GM21423 (cell line): Measurements from ENCODE around the gene STRA6.
"Not testable (repeated sequence)": the region's sequence is repeated elsewhere in the genome, so short reads cannot be mapped to it uniquely, and the experiment has no call there.

Source experiments
- ATAC-seq: cut with Tn5 transposase; IDR thresholded peaks from one replicate; pipeline ENCODE4 v1.9.1; 2021; ENCODE audit warnings: mild to moderate bottlenecking, moderate library complexity; ENCODE audit not compliant: unreplicated experiment

STRA6 gene

GRCh38 chr15:74167891-74168331 is 34.7 kb downstream of the STRA6 start:
- no peak for ATAC-seq

DNA sequence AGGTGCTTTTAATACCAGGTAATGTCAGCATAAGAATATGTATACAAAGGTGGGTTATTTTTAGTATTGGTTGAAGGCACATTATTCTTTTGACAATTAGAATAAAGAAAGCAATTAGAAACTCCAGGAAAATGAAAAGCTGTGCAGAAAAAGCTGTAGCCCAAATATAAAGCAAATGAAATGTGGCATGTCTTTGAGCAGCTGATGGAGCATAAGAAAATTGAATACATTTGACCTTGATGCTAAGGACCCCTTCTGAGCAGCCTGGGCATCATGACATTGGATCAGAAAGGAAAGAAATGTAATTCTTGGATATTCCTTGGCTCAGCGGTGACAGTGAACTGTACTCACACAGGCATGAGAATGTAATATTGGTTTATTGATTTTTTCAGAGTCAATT is 37.1 kb downstream of the STRA6 start:
- no peak for ATAC-seq

DNA sequence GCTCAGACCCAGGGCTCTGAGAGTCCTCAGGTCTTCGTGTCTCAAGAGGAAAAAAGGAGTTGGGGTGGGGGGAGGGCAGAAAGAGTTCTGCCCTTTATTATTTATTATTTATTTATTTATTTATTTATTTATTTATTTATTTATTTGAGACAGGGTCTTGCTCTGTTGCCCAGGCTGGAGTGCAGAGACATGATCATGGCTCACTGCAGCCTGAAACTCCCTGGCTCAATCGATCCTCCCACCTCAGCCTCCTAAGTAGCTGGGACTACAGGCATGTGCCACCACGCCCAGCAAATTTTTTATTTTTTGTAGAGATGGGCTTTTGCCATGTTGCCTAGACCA is 40.4 kb downstream of the STRA6 start:
- ATAC-seq = not testable (repeated sequence)

- not testable (repeated sequence) for ATAC-seq
Measured at GRCh38 chr15:74160390-74160789, 42.2 kb downstream of the STRA6 start.

GRCh38 chr15:74159773-74160172 is 42.8 kb downstream of the STRA6 start:
- ATAC-seq = no peak

- ATAC-seq = peak; percentile 53
Measured at GRCh38 chr15:74158855-74159650, 43.5 kb downstream of the STRA6 start.

GRCh38 chr15:74157868-74158827 is 44.4 kb downstream of the STRA6 start:
- ATAC-seq = no peak

DNA sequence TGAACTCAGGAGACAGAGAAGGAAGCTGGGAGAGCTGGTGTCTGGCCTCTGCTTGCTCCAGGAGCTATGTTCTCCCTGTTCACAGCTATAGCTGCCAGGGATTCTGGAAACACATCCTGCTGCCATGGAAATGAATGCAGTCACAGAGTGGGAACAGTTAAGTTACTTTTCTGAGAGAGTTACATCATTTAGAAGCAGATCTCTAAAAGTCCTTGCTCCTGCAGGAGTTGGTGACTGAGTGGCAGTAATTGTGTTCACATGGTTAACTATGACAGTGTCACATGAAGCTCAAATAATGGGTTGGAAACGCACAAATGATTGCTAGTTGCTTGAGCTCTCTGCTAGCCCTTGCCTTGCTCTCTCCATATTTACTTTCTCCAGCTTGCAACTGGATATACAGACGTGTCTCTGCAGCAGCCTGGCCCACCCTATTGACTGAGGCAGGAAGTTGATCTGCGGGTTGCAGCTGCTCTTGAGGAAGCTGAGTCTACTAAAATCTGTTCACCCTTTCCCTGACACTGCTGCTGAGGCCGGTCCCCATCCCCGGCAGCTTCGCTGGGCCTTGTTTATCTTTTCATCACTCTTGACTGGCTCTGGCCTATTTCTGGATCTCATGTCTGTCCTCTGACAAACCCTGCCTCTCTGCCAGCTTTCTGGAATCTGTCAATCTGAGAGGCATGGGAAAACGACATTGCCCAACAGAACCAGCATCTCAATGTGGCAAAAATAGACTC is 45.7 kb downstream of the STRA6 start:
- ATAC-seq = no peak

GRCh38 chr15:74155766-74156417 is 46.7 kb downstream of the STRA6 start:
- ATAC-seq = no peak

- no peak for ATAC-seq
Measured at GRCh38 chr15:74147051-74147450, 55.5 kb downstream of the STRA6 start.

DNA sequence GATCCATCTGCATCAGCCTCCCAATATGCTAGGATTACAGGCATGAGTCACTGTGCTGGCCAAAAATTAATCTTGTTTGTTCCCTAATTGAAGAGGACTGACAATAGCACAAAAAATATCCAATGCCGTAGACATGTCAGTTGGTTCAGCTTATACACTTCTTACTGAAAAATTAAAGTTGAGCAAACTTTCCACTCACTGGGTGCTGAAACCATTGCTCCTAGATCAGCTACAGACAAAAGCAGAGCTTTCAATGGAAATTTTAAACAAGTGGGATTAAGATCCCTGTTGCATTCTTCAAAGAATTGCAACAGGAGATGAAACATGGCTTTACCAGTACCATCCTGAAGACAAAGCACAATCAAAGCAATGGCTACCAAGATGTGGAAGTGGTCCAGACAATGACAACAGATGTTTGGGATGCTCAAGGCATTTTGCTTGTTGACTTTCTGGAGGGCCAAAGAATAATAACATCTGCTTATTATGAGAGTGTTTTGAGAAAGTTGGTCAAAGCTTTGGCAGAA is 56.2 kb downstream of the STRA6 start:
- no peak for ATAC-seq

DNA sequence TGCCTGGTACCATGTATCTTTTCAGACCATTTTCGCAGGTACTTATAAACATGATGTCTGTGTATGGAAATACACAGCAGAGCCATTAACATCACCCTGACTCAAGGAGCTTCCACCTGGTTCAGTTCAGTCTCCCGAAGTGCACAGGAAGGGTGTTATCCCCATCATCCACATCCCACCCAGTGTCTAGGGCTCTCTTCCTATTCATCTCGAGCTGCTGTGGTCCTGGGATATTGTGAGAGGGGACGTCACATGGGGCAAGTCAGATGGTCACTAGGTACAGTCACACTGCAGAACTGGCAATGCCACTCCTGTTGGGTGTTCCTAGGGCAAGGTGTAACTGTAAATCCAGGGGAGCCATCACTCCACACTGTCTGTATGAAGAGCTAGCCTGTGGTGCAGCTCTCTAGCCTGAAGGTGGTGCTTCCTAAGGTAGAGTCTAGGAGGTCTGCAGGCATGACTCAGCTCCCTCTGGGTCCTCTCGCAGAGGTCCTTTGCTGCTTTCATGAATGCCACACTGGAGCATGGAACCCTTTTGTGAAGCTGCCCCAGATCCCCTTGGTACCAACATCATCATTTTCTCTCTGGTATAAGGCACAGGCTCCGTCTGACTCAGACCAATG is 58.3 kb downstream of the STRA6 start:
- ATAC-seq = no peak

GRCh38 chr15:74141591-74141990 is 61.0 kb downstream of the STRA6 start:
- no peak for ATAC-seq

- ATAC-seq = no peak
Measured at GRCh38 chr15:74138642-74139041, 63.9 kb downstream of the STRA6 start.

GRCh38 chr15:74137537-74137894 is 65.1 kb downstream of the STRA6 start:
- ATAC-seq = no peak

- no peak for ATAC-seq
Measured at GRCh38 chr15:74136814-74137536, 65.6 kb downstream of the STRA6 start.

DNA sequence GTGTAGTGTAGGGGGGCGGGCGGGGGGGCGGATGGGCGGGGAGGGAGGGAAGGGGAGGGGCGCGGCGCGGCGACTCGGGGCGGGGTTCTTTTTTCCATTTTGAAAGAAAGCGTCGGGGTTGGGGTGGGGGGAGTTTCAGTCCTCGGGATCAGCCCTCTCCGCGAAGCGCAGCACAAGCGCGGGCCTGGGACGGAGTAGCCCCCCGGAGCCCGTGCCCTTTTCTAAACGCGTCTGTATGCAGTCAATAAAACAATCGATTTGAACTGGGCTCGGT is 66.1 kb downstream of the STRA6 start:
- ATAC-seq = no peak

GRCh38 chr15:74135041-74135565 is 67.5 kb downstream of the STRA6 start:
- no peak for ATAC-seq

GRCh38 chr15:74134387-74135027 is 68.1 kb downstream of the STRA6 start:
- ATAC-seq = no peak
